Adrenal gland (tissue), 12 donors: Measurements from ENCODE around the gene CUL2. TPM values are rescaled to one million over a fixed set of nuclear protein-coding genes. Genes with fewer than 3 reads are reported as not detected.
A peak's percentile ranks its signal among the peaks of the same experiment; 100 is the strongest.

Experiments
- DNase-seq, 7 donors: peaks; one replicate each; pipeline ENCODE4 v3.0.0-alpha.2; 2019 to 2020
- H3K27ac ChIP-seq, 5 donors: fragments of 200-600 bp; sonication (generic) in 4 of 5; 1 replicate in 3 of 5; 2 replicates in 2 of 5; pipeline versions ENCODE4 v1.5.1 to v1.8.0; 2016 to 2020; ENCODE audit warnings: mild to moderate bottlenecking in 1 of 5
- H3K27me3 ChIP-seq: fragments of 200-600 bp; 2 replicates; pipeline ENCODE4 v1.8.0; 2021
- H3K36me3 ChIP-seq, 2 donors: fragments of 200-600 bp; replicated peaks in 1 of 2; 1 replicate in 1 of 2; 2 replicates in 1 of 2; pipeline versions ENCODE4 v1.5.1 to v1.8.0; 2018 to 2022
- H3K4me1 ChIP-seq, 2 donors: fragments of 200-600 bp; replicated peaks in 1 of 2; 1 replicate in 1 of 2; 2 replicates in 1 of 2; pipeline versions ENCODE4 v1.5.1 to v1.8.0; 2018 to 2021
- H3K4me3 ChIP-seq, 4 donors: fragments of 200-600 bp; sonication (generic) in 3 of 4; one replicate each; pipeline ENCODE4 v1.5.1; 2016 to 2018
- H3K9me3 ChIP-seq, 3 donors: fragments of 200-600 bp; sonication (generic) in 1 of 3; replicated peaks in 1 of 3; 1 replicate in 2 of 3; 2 replicates in 1 of 3; pipeline versions ENCODE4 v1.5.1 to v1.8.0; 2016 to 2021
- POLR2A ChIP-seq, 2 donors: fragments of 450-650 bp; IDR thresholded peaks; one replicate each; pipeline ENCODE4 v1.6.1; 2017; ENCODE audit warnings: antibody characterized with exemption in 2 of 2, mild to moderate bottlenecking in 2 of 2, moderate library complexity in 1 of 2
- WGBS, 4 donors: extraction: QIAGEN DNeasy Blood & Tissue Kit in 2 of 4; methylation state at CpG; one replicate each; pipeline versions ENCODE4 v1.1.5 to v1.1.7; 2013 to 2017; 5-methylcytosine and 5-hydroxymethylcytosine counted together
- intact Hi-C, 2 donors: fragments of 100-400 bp; cut with DNase I; formaldehyde crosslinking; loops; one replicate each; pipeline versions ENCODE4 v1.14.1 to v1.15.0; 2022 to 2023
- polyA plus RNA-seq, 3 donors: library from polyadenylated mRNA; stranded (reverse); fragments of 200-250 nt in 2 of 3; fragments of 350-450 nt in 1 of 3; fragmentation: Illumina TruSeq in 1 of 3; extraction: RNeasy Lipid Tissue Mini Kit (QIAGEN cat#74804) in 1 of 3; gene quantifications; one replicate each; pipeline ENCODE4 v1.2.3, GENCODE V29; 2013 to 2014
- total RNA-seq, 9 donors: library from RNA; depleted of rRNA in 4 of 9; stranded (reverse); fragments of >200 nt in 4 of 9; fragments of 120-200 nt in 1 of 9; fragmentation: NEBNext Ultra II Directional in 1 of 9; extraction: Animal tissue kit (Norgen Biotek cat#: 25700) in 1 of 9; gene quantifications; one replicate each; pipeline versions ENCODE4 v1.1.0 to v1.2.4, GENCODE V29; 2013 to 2023
- TF ChIP-seq, protein P1 (sequence below), 6 experiments: fragments of 450-650 bp in 4 of 6; fragments of 200-600 bp in 2 of 6; sonication (generic) in 1 of 6; IDR thresholded peaks; 1 replicate in 5 of 6; 2 replicates in 1 of 6; pipeline versions ENCODE4 v1.5.1 to v1.8.0; 2016 to 2021; ENCODE audit warnings: antibody characterized with exemption in 6 of 6, mild to moderate bottlenecking in 2 of 6, moderate library complexity in 1 of 6
- donor health status: healthy with polysubstance abuse.
- donor health status: Bipolar disorder and iron deficiency.
- donor health status: DM: yes; HTN: yes; CAD: no.
- donor health status: DM: no; HTN: no; CAD: no.
- donor health status: DM: no; HTN: no; CAD: no.
- donor health status: DM: yes; HTN: yes; CAD: no.

The CUL2 gene
- total and polyA plus RNA-seq, 12 donors = 6.2 to 52.2 (median 26.1) TPM

DNA sequence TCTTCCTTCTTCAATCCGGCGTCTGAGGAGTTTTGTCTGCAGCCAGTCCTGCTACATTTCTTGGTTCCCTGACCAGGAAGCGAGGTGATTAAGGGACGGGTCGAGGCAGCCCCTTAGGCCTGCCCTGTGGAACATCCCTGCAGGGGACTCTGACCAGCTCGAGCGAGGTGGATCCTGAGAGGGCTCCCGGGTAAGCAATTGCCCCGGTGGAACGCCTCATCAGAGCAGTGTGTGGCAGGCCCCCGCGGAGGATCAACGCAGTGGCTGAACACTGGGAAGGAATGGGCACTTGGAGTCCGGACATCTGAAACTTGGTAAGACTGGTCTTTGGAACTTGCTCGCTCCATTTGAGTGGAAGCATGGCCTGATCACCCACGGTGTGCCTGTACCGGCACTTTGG, 121.0 kb downstream of the CUL2 start:
- intact Hi-C loops = no loop called here
- WGBS, 4 donors = 93 to 98% (median 94%) methylated on average over 10 to 17 of the region's 17 CpGs

DNA sequence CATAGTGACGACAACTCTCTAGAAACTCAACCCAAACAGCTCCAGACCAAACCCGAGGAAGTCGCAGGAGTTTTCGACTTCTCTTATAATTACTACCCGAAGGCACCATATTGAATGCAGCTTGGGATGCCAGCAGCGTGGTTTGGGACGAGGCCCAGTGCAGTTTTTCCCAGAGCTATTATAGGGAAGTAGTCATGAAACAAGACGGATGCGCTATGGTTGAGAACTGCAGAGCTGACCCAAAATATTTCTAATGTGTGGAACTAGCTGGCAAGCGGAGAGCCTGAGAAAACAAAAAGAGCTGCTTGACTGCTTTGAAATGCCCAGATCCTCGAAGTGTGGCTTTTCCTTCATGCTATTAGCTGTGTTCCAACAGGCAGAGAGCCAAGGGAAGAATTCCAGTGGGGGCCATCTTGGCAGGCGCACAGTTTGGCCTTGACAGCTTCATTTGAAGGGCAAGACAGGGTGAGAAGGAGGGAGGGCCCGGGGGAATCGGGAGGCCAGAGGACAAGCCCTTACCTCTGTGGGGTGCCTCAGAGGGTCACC, 122.7 kb downstream of the CUL2 start:
- no peak for TF ChIP-seq POLR2A (IDR thresholded peaks at IDR 0.05)
- TF ChIP-seq, protein P1, sequence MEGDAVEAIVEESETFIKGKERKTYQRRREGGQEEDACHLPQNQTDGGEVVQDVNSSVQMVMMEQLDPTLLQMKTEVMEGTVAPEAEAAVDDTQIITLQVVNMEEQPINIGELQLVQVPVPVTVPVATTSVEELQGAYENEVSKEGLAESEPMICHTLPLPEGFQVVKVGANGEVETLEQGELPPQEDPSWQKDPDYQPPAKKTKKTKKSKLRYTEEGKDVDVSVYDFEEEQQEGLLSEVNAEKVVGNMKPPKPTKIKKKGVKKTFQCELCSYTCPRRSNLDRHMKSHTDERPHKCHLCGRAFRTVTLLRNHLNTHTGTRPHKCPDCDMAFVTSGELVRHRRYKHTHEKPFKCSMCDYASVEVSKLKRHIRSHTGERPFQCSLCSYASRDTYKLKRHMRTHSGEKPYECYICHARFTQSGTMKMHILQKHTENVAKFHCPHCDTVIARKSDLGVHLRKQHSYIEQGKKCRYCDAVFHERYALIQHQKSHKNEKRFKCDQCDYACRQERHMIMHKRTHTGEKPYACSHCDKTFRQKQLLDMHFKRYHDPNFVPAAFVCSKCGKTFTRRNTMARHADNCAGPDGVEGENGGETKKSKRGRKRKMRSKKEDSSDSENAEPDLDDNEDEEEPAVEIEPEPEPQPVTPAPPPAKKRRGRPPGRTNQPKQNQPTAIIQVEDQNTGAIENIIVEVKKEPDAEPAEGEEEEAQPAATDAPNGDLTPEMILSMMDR (IDR thresholded peaks at IDR 0.05) = no peak
- intact Hi-C loops = no loop called here
- no peaks in the 10 kb centered on the region for H3K27me3 ChIP-seq
- H3K36me3 ChIP-seq = no peaks in the 10 kb centered on the region
- peak overlapping the region in 1 of 5 donors; percentile 27 for H3K27ac ChIP-seq
- 51 to 70% (median 54%) methylated on average over 11 to 14 of the region's 14 CpGs for WGBS, 4 donors
- peaks cover 0 to 7% of the 10 kb centered on the region in 2 donors for H3K4me1 ChIP-seq
- DNase-seq = peak in 6 of 7 donors; percentile 19 to 69 (median 40)
- H3K4me3 ChIP-seq = no peak overlapping the region
- no peaks in the 10 kb centered on the region for H3K9me3 ChIP-seq

More for the DNA sequence above, 121.0 kb downstream of the CUL2 start:
- Histone ChIP-seq H3K4me1 (peaks cover 0 to 7% of the 10 kb centered on the region in 2 donors), H3K36me3 (no peaks in the 10 kb centered on the region), H3K9me3 (no peaks in the 10 kb centered on the region), H3K4me3 (no peak overlapping the region), H3K27me3 (no peaks in the 10 kb centered on the region), H3K27ac (no peak overlapping the region)
- DNase-seq = no peak
- no peak for TF ChIP-seq POLR2A (IDR thresholded peaks at IDR 0.05)
- TF ChIP-seq, protein P1 (IDR thresholded peaks at IDR 0.05) = no peak

DNA sequence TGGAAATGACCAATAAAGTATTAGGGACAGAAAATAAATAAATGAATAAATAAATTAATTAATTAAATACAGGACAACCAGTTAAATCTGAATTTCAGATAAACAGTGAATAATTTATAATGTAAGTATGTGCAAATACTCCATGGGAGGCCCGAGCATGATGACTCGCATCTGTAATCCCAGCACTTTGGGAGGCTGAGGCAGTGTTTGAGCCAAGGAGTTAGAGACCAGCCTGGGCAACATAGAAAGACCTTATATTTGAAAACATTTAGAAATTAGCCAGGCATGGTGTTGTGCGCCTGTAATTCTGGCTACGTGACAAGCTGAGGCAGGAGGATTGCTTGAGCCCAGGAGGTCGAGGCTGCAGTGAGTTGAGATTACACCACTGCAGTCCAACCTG, 123.7 kb downstream of the CUL2 start:
- Histone ChIP-seq H3K4me1 (peaks cover 0 to 7% of the 10 kb centered on the region in 2 donors), H3K4me3 (no peak overlapping the region), H3K27me3 (no peaks in the 10 kb centered on the region), H3K9me3 (no peaks in the 10 kb centered on the region), H3K27ac (no peak overlapping the region), H3K36me3 (no peaks in the 10 kb centered on the region)
- DNase-seq = no peak
- TF ChIP-seq, protein P1 (IDR thresholded peaks at IDR 0.05) = no peak
- no peak for TF ChIP-seq POLR2A (IDR thresholded peaks at IDR 0.05)
- 91 to 96% (median 94%) methylated on average over 5 of the region's 5 CpGs for WGBS, 4 donors
- intact Hi-C loops = no loop called here

DNA sequence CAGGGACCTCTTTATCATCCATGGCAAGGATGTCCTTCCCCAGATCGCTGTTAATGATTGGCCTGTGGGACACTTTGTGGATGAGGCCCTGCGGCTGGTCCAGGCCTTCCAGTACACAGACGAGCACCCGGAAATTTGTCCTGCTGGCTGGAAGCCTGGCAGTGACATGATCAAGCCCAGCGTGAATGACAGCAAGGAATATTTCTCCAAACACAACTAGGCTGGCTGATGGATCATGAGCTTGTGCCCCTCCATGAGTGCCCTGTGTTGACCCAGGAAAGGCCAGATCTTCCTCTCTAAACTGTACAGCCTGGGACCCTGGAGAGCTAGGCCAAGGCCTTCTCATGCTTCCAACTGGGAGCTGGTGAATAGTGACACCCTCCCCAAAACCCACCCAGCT, 124.1 kb downstream of the CUL2 start:
- H3K36me3 ChIP-seq = no peaks in the 10 kb centered on the region
- H3K27ac ChIP-seq = no peak overlapping the region
- H3K27me3 ChIP-seq = no peaks in the 10 kb centered on the region
- no peaks in the 10 kb centered on the region for H3K9me3 ChIP-seq
- 91 to 95% (median 93%) methylated on average over 2 to 5 of the region's 5 CpGs for WGBS, 4 donors
- no peak for TF ChIP-seq POLR2A (IDR thresholded peaks at IDR 0.05)
- TF ChIP-seq, protein P1 (IDR thresholded peaks at IDR 0.05) = no peak
- DNase-seq = no peak
- H3K4me1 ChIP-seq = peaks cover 0 to 7% of the 10 kb centered on the region in 2 donors
- intact Hi-C loops = no loop called here
- H3K4me3 ChIP-seq = no peak overlapping the region
